Hepatic stellate cell (primary cell): ENCODE measurements around the gene ALDH1L2.

ENCODE experiments used
- DNase-seq: peaks from one replicate; pipeline ENCODE4 v3.0.0; 2011; ENCODE audit warnings: low spot score

The ALDH1L2 gene

DNA sequence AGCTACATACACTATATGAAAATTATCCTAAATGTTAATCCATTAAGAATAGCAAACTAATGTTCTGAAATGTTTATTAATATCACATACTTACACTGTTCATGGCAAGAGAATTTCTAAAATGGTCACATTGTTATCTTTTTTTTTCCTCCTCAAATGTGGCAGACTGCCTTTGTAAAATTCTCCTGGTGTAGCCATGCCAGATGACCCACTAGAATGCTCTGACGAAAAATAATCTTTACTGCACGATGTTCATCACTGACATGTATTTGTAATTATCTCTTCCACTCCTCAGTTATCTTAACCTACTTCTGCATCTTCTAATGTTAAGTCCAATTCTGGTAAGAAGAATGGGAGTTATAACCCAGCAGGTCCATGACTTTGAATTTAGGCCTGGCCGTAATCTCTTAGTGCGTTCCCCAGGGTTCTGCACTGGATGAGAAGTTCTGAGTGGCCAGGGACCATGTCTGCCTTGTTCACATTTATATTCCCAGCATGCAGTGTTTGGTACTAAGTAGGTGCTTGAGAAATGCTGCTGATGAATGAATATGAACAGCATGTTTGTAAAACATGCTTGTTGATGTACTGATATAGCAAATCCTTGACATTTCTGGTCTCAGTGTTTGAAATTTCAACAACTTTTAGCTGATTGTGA lies 51.4 kb downstream of the ALDH1L2 start:
- no peak for DNase-seq

DNA sequence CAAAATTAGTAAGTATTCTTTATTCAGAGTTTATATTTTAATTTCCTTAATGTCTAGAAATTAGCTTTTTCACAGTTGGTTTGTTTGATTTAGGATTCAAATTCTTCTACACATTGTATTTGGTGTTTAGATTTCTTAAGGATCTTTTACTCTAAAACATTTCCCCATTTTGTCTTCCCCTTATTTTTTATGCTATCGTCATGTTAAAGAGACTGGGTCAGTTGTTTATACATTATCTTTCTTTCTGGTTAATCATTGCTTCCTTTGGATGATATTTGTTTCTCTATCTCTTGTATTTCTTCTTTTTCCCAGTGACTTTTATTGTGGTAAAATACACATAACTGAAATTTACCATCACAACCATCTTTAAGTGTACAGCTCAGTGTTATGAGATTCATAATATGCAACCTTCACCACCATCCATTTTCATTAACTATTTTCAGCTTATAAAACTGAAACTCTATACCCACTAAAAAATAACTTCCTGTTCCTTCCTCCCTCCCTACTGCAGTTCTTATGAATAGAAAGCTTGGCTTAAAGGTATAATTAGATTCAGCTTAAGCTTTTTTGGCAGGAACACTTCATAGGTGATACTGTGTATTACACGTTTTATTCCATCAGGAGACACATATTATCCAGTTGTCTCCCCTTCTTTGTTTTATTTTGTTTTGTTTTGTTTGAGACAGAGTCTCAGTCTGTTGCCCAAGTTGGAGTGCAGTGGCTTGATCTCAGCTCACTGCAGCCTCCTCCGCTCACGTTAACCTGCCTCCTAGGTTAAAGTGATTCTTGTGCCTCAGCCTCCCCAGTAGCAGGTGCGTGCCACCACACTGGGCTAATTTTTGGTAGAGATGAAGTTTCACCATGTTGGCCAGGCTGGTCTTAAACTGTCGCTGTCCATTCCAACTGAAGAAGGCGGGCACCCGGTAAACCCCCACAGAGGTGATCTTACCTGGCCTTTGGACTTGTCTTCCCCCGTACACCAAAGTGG lies 53.1 kb downstream of the ALDH1L2 start:
- DNase-seq = no peak

GRCh38 chr12:105026411-105026810 lies 57.8 kb downstream of the ALDH1L2 start:
- DNase-seq = no peak

- peak; percentile 19 for DNase-seq
Observed at GRCh38 chr12:105025890-105026289, 58.4 kb downstream of the ALDH1L2 start.

DNA sequence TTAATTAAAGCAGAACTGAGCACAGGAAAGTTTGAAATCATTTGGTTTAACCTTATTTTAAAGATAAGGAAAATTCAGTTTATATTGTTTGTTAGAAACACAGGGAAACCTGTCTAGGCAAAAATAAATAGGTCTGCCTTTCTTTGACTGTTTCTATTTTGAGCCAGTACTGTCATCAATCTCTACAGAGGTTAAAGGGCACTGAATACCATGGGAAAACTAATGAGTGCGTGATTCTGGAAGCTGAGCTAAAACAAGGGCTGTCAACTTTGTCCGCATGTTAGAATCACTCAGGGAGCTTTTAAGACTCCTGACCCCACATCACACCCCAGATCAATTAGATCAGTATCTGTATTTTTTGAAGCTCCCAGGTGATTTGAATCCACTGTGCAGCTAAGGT lies 59.3 kb downstream of the ALDH1L2 start:
- no peak for DNase-seq

GRCh38 chr12:105020241-105020962 lies 63.9 kb downstream of the ALDH1L2 start:
- no peak for DNase-seq

GRCh38 chr12:105018776-105019175 lies 65.5 kb downstream of the ALDH1L2 start:
- no peak for DNase-seq

GRCh38 chr12:105018012-105018411 lies 66.2 kb downstream of the ALDH1L2 start:
- DNase-seq = no peak

GRCh38 chr12:105015543-105015942 lies 68.7 kb downstream of the ALDH1L2 start:
- no peak for DNase-seq

GRCh38 chr12:105014603-105015002 lies 69.7 kb downstream of the ALDH1L2 start:
- no peak for DNase-seq

DNA sequence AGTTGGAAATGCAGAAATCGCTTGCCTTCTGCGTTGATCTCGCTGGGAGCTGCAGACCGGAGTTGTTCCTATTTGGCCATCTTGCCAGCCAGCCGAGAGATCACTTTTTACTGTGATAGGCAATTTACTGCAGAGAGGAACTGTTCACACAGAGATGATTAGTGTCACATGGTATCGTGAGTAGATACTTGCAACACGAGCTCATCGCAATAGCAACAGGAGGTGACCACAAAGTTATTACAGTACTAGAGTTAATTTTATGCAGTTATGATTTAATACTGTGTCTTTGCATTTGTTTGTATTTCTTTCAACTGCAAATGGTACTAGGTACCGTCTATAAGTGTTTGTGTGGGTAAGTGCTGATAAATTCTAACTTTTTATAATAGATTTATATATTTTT lies 70.4 kb downstream of the ALDH1L2 start:
- no peak for DNase-seq

DNA sequence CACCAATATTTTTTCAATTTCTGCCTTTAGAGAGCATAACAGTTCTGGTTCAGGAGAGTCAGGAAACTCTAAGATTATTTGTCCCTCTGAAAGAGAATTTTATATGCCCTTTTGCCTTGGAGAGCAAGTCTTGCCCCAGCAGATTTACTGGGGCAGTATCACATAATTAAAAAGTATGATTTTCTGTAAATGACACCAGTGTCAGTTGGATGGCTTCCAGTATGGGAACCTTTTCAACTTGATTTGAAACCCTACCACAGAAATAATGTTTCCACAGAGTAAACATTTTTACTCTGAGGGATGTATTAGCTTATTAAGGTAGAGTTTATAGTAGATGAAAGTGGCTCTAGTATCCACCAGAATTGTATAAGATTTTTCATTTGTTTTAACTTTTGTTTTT lies 82.8 kb downstream of the ALDH1L2 start:
- no peak for DNase-seq

GRCh38 chr12:104999347-104999685 lies 84.9 kb downstream of the ALDH1L2 start:
- DNase-seq = no peak

DNA sequence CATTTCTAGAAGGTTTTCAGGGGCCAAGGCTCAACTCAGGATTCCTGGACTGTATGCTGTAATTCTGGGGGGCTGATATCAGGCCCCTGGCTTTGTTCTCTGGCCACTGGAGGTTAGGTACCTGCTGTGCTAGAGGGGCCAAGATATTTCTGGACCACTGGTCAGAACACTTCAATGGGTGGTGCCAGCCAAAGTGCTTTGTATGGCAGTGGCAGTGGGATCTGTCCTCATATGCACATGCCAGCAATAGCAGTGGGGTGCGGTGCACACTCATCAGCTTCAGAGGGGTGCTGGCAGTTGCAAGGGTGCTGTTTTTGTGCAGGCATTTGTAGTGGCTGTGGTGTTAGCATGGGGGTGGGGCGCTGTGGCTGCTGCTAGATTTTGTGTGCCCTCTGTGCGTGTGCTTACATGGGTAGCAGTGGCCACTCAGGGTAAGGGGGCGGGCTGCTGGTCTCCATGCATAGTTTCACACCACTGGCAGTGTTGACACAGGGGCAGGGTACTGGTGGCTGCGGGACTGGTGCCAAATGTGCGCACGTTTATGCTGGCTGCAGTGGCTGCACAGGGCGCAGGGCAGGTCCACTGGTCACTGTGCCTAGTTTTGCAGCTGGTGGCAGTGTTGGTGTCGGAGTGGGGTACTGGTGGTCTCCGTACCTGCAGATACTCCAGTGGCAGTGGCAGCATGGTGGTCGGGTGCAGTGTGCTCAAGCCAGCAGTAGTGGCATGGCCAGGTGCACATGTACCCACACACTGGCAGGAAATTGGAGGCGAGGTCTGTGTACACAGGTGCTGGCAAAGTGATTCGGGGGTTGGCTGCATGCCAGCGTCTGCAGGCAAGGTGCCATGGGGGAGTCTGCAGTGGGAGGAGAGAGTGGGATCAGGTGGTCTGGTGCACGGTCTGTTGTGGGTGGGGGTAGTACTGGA lies 85.6 kb downstream of the ALDH1L2 start:
- no peak for DNase-seq

- no peak for DNase-seq
Observed at GRCh38 chr12:104997541-104997940, 86.7 kb downstream of the ALDH1L2 start.

- no peak for DNase-seq
Observed at GRCh38 chr12:104994336-104994735, 89.9 kb downstream of the ALDH1L2 start.

- no peak for DNase-seq
Observed at GRCh38 chr12:104991565-104992128, 92.6 kb downstream of the ALDH1L2 start.

- no peak for DNase-seq
Observed at GRCh38 chr12:104990950-104991349, 93.3 kb downstream of the ALDH1L2 start.

- peak; percentile 94 for DNase-seq
Observed at GRCh38 chr12:104986022-104986941, 98.0 kb downstream of the ALDH1L2 start, which contains the start of gene NOPCHAP1. TSS of gene NOPCHAP1 (plus strand) at chr12:104986316. CDS start at chr12:104986353, 37 bp downstream.

GRCh38 chr12:104985206-104985605 lies 99.1 kb downstream of the ALDH1L2 start:
- no peak for DNase-seq
